IPS-15b (cell line): ENCODE results near the gene DNAH17.
"Not testable (repeated sequence)": the region's sequence is repeated elsewhere in the genome, so short reads cannot be mapped to it uniquely, and the experiment has no call there.

ENCODE experiments used
- H3K27me3 ChIP-seq: one replicate; pipeline ENCODE4 v1.6.1; 2013; ENCODE audit warnings: low read length; ENCODE audit not compliant: control insufficient read depth, insufficient read depth
- H3K36me3 ChIP-seq: one replicate; pipeline ENCODE4 v1.6.1; 2013; ENCODE audit warnings: low read length; ENCODE audit not compliant: control insufficient read depth, insufficient read depth
- H3K4me1 ChIP-seq: one replicate; pipeline ENCODE4 v1.6.1; 2013; ENCODE audit warnings: mild to moderate bottlenecking, low read length; ENCODE audit not compliant: control insufficient read depth, insufficient read depth
- H3K4me3 ChIP-seq: one replicate; pipeline ENCODE4 v1.5.1; 2013; ENCODE audit warnings: low read depth, low read length
- H3K9ac ChIP-seq: one replicate; pipeline ENCODE4 v1.6.1; 2013; ENCODE audit warnings: low read depth, mild to moderate bottlenecking, low read length
- H3K9me3 ChIP-seq: one replicate; pipeline ENCODE4 v1.6.1; 2013; ENCODE audit warnings: mild to moderate bottlenecking, low read length; ENCODE audit not compliant: control insufficient read depth, insufficient read depth

DNAH17 gene

DNA sequence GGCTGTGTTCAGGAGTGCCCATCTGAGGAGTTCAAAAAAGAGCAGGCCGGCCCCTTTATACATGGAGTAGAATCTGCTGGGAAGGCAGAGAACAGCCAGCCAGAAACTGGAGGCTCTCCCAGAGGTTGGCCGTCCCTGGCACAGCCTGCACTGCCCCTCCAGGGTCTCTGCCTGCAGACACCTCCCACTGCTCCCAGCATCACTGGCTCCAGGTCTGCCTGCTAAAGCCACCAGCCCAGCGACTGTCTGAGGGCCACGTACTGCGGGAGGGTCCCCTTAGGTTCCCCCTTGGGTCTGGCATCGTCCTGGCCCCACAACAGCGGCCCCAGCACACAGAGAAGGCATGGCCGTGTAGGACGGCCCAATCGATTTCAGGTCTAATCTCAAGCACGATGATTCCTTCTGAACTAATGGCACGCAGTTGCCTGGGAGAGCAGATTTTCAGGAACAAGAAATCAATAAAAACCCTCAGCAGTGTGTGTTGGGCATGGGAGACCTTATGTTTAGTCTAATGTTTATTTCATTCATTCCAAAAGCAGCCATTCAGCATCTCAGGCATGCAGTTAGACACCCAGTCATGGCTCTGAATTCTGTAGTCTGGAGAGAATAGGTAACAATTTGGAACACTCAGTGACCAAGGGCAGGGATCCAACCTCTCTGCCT, 103.1 kb downstream of the DNAH17 start:
- no peaks in the 10 kb centered on the region for H3K27me3 ChIP-seq
- no peaks in the 10 kb centered on the region for H3K4me1 ChIP-seq
- no peak overlapping the region for H3K9ac ChIP-seq
- H3K36me3 ChIP-seq = no peaks in the 10 kb centered on the region
- H3K9me3 ChIP-seq = no peaks in the 10 kb centered on the region
- H3K4me3 ChIP-seq = no peak overlapping the region

DNA sequence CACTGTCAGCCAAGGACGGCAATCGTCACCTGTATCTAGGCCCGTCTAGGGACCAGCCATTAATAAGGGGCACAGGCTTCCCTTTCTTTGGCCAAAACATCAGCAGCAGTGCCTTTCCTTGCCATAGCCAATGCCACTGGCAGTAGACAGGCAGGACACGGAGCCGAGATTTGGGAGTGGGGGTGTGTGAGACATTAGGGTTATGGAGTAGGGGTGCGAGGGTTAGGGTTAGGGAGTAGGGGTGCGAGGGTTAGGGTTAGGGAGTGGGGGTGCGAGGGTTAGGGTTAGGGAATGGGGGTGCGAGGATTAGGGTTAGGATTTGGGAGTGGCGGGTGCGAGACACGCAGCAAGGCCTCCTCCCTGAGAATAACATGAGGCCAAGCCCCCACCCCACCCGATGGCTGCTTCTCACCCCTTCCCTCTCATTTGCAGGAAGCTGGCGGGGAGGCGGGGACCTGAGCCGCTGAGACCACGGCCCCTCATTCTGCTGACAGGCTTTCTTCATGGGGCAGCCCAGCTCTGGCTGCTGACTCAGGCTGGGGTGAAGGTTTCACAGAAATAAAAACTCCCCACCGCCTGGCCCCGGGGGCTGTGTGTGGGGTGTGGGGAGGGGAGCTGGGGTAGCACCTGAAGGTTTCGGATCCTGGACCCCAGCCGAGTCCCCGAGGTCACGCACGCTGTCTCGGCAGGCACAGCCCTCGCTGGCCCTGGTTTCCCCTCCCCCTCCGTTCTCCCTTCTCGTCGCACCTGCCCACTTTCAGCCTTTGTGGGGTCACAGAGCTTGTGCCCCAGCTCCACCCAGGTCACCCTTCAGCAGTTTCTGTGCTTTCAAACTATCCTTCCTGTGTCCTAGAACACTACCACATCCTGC, 104.9 kb downstream of the DNAH17 start:
- H3K36me3 ChIP-seq = no peaks in the 10 kb centered on the region
- no peak overlapping the region for H3K4me3 ChIP-seq
- H3K27me3 ChIP-seq = no peaks in the 10 kb centered on the region
- no peaks in the 10 kb centered on the region for H3K9me3 ChIP-seq
- no peaks in the 10 kb centered on the region for H3K4me1 ChIP-seq
- no peak overlapping the region for H3K9ac ChIP-seq

DNA sequence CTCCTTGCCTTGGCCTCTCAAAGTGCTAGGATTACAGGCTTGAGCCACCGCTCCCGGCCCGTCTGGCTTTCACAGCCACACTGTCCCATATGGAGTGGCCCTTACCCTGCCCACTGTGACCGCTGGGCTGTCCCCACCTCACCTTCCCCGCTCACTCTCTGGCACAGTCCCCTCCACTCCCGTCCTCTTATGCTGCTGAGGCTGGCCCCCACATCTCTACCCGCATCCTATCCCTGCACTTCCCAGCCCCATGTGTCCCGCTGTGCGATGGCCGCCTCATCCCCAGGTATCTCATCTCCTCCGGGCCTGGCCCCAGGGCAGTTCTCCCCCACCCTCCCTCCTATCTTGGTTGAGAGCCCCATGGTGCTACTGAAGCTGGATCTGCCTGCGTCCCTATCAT, 105.6 kb downstream of the DNAH17 start:
- Histone ChIP-seq H3K36me3 (no peaks in the 10 kb centered on the region), H3K9ac (no peak overlapping the region), H3K9me3 (no peaks in the 10 kb centered on the region), H3K4me1 (no peaks in the 10 kb centered on the region), H3K27me3 (no peaks in the 10 kb centered on the region), H3K4me3 (no peak overlapping the region)

DNA sequence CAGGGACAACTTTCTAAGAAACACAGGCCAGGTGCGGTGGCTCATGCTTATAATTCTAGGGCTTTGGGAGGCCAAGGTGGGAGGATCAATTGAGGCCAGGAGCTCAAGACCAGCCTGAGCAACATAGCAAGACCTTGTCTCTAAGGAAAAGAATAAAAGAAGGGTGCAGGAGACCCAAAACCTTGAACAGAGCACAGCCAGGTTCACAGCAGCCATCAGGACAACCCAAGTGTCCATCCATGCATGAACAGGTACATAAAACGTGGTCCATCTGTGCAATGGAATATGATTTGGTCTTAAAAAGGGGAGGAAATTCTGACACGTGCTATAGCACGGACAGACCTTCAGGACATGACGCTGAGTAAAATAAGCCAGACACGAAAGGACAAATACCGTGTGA, 107.8 kb downstream of the DNAH17 start:
- Histone ChIP-seq H3K4me1 (no peaks in the 10 kb centered on the region), H3K36me3 (no peaks in the 10 kb centered on the region), H3K9ac (no peak overlapping the region), H3K27me3 (no peaks in the 10 kb centered on the region), H3K9me3 (no peaks in the 10 kb centered on the region), H3K4me3 (no peak overlapping the region)

DNA sequence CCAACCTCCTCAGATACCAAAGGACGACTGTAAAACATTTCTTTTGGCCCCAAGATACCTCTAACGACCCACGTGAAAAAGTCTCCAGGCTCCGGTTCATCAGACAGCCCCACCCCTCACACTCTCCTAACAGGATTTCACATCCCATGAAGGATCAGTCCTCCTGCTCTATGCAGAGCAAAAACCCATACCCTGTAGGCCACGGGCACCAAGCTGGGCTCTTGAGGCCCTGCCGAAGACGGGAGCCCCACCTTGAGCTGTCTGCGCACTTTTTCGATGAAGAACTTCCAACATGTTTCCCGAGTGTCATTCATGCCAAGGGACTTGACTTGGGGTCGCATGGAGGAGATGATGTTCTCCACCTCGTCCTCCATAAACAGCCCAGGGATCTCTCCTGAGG, 108.8 kb downstream of the DNAH17 start:
- Histone ChIP-seq H3K4me3 (no peak overlapping the region), H3K27me3 (no peaks in the 10 kb centered on the region), H3K36me3 (no peaks in the 10 kb centered on the region), H3K9me3 (no peaks in the 10 kb centered on the region), H3K9ac (no peak overlapping the region), H3K4me1 (no peaks in the 10 kb centered on the region)

DNA sequence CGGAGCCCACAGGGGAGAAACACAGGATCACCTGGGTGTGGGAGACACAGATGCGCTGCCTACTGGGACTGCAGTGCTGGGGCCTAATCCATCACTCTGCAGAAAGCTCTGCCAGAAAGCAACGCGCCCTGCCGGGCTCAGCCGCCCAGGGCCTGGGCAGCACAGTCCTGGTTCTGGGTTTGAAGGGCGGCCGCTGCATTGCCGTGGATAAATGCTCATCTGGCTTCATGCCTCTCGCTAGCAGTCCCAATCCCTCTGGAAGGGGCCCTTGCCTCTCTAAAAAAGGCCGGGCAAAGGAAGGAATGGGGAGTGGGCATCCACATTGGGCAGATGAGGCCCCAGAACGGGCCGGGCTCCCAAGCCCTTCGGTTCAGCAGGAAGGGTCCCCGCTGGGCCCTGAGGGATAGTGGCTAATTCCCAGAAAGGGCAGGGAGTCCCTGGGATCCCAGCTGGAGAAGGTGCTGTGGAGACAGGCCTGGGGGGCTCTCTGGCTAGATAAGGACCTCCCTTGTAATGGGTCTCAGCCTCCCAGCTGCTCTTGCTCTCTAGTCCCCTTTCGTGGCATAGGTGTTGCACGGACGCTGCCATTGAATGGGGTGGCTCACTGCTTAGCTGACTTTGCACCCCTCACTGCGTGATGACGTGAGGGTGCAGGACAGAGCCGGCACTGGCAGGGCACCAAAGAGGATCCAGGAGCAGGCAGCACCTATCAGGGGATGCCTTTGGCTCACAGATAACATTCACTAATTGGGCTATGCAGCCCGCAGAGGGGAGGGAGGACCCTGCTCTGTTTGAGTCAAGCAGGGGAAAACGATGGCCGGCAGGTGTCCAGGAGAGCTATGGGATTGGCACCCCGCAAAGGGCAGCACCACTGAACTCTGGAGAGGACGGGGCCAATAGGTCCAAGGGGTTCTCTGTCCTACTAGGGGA, 110.1 kb downstream of the DNAH17 start:
- Histone ChIP-seq H3K27me3 (no peaks in the 10 kb centered on the region), H3K36me3 (no peaks in the 10 kb centered on the region), H3K4me3 (no peak overlapping the region)

DNA sequence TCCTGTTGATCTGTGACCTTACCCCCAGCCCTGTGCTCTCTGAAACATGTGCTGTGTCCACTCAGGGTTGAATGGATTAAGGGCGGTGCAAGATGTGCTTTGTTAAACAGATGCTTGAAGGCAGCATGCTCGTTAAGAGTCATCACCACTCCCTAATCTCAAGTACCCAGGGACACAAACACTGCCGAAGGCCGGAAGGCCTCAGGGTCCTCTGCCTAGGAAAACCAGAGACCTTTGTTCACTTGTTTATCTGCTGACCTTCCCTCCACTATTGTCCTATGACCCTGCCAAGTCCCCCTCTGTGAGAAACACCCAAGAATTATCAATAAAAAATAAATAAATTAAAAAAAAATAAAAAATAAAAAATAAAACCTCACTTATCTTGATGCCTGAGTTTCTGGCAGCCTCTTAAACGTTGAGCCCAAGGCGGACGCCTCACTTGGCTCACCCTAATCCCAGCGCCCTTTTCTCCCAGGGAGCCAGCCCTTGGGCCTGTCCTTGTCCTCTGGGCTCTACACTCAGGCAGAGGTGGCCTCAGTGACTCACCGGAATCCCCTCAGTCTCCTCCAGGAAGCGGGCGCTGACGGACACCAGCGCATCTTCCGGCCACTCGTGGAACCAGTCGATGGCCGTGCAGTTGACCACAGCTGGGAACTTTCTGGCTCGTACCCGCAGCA, 110.9 kb downstream of the DNAH17 start:
- not testable (repeated sequence) for H3K36me3 ChIP-seq, H3K4me3 ChIP-seq

More for the DNA sequence above, 110.1 kb downstream of the DNAH17 start:
- Histone ChIP-seq H3K9ac (no peak overlapping the region), H3K9me3 (no peaks in the 10 kb centered on the region), H3K4me1 (no peaks in the 10 kb centered on the region)

DNA sequence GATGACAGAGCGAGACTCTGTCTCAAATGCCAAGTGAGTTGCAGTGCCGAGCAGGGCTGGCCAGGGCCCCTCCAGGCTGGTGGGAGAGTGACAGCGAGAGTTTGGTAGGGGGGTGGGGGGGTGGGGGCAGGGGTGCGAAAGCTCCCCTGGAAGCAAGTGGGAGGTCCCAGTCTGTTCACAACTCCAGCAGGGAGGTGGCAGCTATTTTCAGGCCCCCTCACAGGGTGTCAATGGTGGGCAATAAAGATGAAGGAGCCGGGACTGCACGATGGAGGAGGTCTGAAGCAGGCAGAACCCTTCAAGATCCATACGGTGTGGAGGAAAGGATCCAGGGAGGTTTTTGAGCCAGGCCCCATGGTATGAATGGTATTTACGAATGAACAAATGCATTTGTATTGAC, 115.0 kb downstream of the DNAH17 start:
- H3K27me3 ChIP-seq = no peaks in the 10 kb centered on the region
- no peak overlapping the region for H3K9ac ChIP-seq
- no peak overlapping the region for H3K4me3 ChIP-seq
- H3K4me1 ChIP-seq = no peaks in the 10 kb centered on the region
- no peaks in the 10 kb centered on the region for H3K9me3 ChIP-seq
- no peaks in the 10 kb centered on the region for H3K36me3 ChIP-seq

More for the DNA sequence above, 110.9 kb downstream of the DNAH17 start:
- H3K4me1 ChIP-seq, H3K9me3 ChIP-seq, H3K27me3 ChIP-seq, H3K9ac ChIP-seq: not testable (repeated sequence)

DNA sequence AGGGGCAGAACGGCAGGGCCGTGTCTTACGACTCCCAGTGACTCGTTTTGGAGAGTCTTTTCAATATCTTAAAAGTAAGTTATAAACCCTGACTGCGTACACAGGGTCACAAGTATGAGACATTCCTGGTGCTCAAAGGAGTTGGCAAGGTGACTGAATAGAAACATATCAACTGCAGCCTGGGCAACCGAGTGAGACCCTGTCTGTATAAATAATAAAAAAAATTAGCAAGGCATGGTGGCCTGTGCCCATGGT, 115.5 kb downstream of the DNAH17 start:
- Histone ChIP-seq H3K9ac (no peak overlapping the region), H3K4me3 (no peak overlapping the region), H3K36me3 (no peaks in the 10 kb centered on the region), H3K4me1 (no peaks in the 10 kb centered on the region), H3K9me3 (no peaks in the 10 kb centered on the region), H3K27me3 (no peaks in the 10 kb centered on the region)

DNA sequence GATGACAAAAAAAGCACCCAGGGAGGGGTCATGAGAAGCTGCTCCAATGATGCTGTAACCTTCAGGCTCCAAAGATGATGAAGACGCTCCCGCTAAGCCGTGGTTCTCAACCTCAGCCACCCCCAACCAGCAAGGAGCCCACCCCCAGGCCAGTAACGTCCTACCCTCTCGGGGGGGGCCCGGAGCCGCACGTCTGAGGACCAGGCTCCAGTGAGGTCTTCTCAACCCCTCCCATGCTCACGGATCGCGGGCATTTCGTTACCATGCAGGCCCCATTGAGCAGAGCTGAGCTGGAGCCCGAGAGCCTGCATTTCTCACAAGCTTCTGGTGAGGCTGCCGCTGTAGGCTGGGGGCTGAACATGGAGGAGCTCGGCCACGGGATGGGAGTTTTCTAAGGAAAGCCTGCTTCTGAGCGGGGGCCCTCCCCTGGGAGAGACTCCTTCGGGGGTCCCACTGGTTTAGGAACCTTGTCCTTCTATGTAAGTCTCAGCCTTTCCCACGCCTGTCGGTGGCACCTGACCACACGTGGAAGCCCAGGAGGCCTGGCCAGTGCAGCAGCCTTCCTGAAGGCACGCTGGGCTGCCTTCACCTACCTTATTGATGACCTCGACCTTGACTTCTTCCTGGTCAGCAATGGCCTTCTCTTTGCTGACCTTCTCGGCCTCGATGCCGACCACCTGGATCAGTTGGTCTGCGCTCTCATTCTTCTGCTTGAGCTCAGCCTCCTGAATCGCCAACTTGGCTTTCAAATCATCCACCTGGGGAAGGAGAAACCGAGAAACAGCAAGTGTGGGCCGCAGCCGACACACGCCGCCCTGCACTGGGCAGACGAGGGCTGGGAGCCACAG, 116.0 kb downstream of the DNAH17 start:
- no peaks in the 10 kb centered on the region for H3K4me1 ChIP-seq
- no peaks in the 10 kb centered on the region for H3K36me3 ChIP-seq
- H3K9me3 ChIP-seq = no peaks in the 10 kb centered on the region
- no peaks in the 10 kb centered on the region for H3K27me3 ChIP-seq
- no peak overlapping the region for H3K9ac ChIP-seq
- H3K4me3 ChIP-seq = no peak overlapping the region
